HG02571 (cell line): ENCODE results near the gene TEX52.

ENCODE experiments used
- ATAC-seq: cut with Tn5 transposase; IDR thresholded peaks from one replicate; pipeline ENCODE4 v1.9.1; 2021; ENCODE audit warnings: mild to moderate bottlenecking, moderate library complexity; ENCODE audit not compliant: unreplicated experiment

The TEX52 gene

DNA sequence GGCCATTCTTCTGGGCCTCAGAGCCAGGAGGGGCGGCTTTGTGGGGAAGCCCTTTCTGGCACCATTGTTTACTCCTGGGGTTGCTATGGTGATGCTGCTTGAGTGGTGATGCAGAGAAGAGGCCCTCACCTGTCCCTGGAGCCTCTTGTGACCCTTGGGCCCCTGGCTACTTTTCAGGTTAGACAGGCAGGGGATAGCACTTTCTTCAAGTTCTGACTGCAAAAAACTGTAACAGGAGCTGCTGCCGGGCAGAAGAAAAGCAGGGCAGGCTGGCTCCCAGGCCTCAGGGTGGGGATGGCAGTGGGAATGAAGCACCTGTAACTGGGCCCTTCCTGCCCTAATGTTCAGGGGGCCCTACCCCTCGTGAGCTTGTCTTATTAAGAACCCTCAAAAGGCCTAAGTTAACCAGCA is at the start of gene TEX52:
TEX52 (minus strand) TSS at position 19 of the 411 bp plus-strand sequence; CDS start at position 6, 13 bp downstream.
- no peak for ATAC-seq

DNA sequence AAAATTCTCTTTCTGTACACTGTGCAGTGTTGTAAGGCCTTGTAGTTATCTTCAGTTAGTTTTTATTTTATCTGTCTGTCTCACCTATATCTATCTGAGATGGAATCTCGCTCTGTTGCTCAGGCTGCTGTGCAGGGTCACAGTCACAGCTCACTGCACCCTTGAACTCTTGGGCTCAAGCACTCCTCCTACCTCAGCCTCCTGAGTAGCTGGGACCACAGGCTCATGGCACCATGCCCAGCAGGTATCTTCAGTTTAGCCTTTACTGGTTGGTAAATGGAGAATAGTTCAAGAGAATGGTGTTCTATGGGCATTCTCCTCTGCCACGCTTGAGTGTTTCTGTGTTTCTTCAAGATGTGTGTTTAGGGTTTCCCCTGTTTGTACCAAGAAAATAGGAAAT is 47.4 kb upstream of the TEX52 start:
- no peak for ATAC-seq

DNA sequence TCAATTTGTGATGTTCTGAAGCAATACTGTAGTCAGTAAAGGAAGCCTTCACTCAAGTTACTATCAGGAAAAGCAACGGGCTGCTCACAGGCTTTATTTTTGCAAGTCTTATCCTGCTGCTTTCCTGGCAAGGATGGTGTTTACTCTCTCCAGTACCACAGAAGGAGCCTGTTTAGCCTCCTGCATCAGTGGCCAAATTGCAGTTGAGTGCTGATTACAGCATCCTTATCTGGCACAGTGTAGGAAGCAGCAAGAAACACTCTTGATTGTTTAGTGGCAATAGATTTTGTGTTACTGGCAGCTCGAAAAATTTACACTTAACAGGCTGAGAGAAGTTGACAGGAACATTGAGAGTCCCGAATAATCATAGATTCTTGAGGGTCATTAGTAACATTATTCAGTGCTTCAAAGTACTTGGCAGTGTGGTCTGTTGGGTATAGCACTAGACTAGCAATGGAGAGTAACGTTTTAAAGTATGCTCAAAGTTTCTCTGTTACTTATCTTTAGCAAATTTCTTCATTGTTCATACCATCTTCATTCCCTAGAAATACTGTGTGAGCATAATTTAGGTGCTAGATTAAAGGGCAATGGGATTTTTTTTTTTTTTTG is 45.5 kb upstream of the TEX52 start:
- no peak for ATAC-seq

DNA sequence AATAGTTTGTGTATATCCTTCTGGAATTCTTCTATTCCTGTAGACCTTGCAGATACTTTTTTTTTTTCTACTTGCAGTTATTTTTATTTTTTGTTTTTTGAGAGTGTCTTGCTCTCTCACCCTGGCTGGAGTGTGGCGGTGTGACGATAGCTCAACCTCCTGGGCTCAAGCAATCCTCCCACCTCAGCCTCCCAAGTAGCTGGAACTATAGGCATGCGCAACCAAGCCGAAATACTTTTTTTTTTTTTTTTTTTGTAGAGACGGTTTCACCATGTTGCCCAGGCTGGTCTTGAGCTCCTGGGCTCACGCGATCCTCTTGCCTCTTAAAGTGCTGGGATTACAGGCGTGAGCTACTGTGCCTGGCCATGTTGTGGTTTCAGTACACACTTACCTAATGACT is 43.8 kb upstream of the TEX52 start:
- no peak for ATAC-seq

DNA sequence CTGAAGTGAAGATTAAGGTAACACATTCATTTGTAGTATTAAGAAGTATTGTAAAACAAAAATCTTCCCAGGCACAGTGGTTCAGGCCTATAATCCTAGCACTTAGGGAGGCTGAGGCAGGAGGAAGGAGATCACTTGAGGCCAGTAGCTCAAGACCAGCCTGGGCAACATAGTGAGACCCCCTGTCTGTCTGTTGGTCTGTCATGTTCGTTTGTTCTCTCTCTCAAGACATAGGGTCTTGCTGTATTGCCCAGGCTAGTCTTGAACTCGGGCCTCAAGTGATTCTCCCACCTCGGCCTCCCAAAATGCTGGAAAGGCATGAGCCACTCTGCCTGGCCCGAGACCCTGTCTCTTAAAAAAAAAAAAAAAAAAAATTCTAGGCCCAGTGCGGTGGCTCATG is 40.6 kb upstream of the TEX52 start:
- no peak for ATAC-seq

DNA sequence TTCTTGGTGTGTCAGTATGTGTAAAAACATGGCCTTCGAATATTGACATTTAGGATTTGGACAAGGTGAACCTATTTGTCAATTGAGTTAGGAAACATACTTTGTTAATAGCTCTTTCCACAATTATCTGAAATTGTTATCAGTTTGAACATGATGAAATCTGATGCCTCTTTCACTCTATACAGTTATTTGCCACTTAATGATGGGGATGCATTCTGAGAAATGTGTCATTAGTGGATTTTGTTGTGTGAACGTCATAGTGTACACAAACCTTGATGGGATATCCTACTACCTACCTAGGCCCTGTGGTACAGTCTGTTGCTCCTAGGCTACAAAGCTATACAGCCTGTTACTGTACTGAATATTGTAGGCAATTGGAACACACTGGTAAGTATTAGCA is 38.7 kb upstream of the TEX52 start:
- ATAC-seq = no peak

DNA sequence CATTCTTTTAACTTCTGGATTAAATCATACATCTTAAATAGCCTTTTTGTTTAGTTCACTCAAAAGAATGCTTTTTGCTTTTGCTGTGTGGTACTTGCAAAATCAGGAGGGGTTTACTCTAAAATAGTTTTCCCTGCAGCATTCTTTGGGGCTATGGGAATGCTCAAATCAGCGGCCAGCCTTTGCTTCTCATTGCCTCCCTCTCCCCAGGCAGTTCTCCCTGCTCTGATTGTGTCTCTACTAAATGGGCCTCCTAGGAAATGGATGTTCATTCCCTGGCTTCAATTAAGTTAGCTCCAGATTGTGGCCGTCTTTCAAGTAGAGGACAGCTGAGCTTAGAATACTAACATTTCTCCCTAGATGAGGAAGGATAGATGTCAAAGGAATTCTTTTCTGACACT is 38.2 kb upstream of the TEX52 start:
- ATAC-seq = no peak

DNA sequence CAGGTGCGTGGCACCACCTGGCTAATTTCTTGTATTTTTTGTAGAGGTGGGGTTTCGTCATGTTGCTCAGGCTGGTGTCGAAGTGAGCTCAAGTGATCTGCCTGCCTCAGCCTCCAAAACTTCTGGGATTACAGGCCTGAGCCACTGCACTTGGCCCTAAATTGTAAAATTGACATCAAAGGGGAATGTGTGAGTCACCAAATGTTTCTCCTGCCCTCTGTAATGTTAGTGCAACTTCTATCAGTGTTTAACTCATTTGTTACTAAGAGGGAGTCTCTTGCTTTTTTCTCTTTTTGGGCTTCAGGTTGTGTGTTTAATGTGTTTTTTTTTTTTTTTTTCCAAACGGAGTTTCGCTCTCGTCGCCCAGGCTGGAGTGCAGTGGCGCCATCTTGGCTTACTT is 36.2 kb upstream of the TEX52 start:
- ATAC-seq = no peak

DNA sequence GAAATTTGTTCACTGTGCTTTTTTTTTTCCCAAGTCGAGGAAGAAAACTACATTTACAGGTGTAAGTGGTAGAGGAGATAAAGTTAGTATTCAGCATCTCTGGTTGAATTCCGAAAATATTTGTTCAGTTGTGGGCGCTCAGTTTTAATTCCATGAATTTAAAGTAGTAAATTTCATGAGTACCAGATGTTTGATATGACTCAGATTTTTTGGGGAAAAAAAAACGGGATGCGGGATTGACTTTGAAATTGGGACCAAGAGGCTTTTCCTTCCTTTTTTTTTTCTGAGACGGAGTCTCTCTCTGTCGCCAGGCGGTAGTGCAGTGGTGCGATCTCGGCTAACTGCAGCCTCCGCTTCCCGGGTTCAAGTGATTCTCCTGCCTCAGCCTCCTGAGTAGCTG is 35.4 kb upstream of the TEX52 start:
- no peak for ATAC-seq

DNA sequence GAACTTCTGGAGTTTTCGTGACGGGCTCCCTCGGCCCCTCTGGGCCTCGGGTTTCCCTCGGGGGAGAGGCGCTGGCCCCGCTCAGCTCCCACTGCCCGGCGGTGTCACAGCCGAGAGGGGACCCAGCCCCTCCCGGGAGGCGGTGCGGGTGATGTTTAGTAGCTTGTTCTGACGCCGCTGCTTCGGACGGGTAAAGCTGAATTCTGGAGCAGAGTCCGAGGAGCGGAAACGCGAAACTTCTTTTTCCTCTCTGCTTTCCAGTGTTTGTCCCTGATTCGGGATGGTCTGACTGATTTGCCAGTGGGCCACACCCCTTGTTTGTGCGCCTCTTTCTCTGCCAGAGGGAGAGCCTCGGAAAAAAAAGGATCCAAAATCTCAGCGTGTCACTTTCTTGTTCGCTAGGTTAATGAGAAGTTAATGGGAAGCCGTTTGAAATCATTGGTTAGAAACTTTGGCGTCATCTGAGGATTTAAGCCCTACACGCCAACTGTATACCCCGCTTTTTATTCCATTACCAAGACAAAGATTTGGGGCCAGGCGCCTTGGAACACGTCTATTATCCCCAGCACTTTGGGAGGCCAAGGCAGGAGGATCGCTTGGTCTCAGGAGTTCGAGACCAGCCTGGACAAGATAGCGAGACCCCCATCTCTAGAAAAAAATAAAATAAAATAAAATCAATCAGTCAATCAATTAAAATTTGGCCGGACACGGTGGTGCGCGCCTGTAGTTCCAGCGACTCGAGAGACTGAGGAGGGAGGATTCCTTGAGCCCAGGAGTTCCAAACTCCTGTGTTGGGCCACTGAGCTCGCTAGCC is 34.6 kb upstream of the TEX52 start:
- no peak for ATAC-seq

DNA sequence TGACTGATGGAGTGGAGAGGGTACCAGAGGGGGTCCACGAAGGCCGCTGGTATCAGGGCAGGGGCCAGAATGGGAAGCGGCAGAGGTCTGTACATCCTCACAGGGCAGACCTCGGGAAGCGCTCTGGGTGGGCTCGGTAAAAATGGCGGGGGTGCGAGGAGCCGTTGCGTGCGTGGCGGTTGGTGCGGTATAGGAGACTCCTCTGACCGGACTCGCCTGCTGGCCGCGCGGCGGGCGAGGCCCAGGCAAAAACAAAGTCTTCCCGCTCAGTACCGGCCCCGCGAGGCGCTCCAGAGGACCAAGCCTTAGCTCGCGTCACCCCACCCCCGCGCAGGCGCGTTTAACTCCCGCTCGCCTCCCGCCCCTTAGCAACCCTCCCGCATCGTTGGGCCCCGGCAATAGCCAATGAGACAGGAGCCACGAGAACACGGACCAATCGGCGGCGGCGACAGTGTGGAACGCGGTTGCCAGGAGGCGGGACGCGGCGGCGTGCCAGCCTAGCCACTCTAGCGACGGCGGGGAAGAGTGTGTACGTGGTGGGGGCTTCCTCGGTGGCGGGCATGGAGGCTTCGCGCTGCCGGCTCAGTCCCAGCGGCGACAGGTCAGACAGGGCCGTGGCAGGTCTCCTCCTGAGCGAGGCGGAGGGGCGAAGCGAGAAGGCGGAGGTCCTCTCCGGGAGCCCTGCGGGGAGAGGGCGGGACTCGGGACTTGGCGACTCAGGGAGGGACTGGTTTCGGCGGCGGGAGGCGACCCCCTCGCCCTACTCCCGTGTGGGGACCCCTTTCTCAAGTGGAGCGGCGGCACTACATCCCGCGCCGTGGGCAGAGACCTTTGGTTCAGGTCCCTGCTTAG is 33.8 kb upstream of the TEX52 start, which contains the start of gene TULP3:
TULP3 (plus strand) TSS at position 504 of the 852 bp plus-strand sequence; CDS start at position 561, 57 bp downstream.
- peak; percentile 98 for ATAC-seq

DNA sequence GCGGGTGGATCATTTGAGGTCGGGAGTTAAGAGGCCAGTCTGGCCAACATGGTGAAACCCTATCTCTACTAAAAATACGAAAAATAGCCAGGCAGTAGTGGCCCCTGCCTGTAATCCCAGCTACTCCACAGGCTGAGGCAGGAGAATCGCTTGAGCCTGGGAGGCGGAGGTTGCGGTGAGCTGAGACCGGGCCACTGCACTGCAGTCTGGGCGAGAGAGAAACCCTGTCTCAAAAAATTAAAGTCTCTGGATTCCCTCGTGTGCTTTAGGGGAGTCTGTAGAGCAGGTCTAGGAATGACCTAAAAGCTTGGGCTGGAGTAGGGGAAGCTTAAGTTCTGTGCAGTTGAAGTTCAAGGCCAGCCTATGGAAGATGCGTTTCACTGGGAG is 33.2 kb upstream of the TEX52 start:
- ATAC-seq = no peak

DNA sequence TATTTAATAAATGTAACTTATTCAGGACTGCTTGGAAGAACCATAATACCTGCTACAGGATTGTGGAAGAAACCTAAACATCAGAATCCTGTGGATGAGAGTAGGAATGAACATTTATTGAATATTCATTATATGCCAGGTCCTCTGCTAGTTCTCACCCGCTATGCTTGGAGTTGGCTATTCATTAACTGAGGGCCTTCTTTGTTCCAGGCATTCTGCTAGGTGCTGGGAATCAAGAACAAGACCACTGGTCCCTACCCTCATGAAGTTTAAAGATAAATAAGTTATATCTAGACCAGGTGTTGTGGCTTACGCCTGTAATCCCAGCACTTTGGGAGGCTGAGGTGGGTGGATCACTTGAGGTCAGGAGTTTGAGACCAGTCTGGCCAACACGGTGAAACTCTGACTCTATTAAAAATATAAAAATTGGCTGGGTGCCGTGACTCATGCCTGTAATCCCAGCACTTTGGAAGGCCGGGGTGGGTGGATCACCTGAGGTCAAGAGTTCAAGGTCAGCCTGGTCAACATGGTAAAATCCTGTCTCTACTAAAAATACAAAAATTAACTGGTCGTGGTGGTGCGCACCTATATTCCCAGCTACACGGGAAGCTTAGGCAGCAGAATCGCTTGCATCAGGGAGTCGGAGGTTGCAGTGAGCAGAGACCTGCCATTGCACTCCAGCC is 30.1 kb upstream of the TEX52 start:
- ATAC-seq = no peak

DNA sequence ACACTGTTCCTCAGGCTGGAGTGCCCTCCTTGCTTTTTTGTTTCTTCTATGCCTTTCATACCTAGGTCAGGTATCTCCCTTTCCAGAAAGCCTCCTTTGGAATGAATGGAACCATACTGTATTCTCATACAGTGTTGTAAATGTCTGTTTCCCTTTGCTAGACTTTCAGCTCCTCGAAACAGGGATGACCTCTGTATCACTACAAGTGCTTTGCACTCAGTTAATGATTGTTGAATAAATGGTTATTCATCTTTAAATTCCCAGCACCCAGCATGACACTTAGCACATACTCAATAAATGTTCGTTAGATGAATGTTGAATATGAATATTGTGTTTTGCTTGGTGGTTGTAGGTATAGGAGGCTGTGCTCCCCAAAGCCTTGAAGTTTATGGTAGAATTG is 28.0 kb upstream of the TEX52 start:
- no peak for ATAC-seq

DNA sequence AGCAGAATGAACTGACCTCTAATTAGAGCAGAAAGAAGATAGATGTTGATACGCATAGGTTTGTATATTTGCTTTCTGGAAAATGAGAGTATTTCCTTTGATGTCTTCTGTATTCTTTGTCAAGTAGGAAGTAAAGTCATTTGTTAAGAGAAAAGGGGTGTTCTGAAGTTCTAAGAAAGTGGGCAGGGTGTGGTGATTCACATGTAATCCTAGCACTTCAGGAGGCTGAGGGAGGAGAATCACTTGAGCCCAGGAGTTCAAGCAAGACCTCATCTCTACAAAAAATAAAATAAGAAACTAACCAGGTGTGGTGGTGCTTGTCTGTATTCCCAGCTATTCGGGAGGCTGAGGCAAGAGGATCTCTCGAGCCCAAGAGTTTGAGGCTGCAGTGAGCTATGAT is 23.0 kb upstream of the TEX52 start:
- ATAC-seq = no peak

DNA sequence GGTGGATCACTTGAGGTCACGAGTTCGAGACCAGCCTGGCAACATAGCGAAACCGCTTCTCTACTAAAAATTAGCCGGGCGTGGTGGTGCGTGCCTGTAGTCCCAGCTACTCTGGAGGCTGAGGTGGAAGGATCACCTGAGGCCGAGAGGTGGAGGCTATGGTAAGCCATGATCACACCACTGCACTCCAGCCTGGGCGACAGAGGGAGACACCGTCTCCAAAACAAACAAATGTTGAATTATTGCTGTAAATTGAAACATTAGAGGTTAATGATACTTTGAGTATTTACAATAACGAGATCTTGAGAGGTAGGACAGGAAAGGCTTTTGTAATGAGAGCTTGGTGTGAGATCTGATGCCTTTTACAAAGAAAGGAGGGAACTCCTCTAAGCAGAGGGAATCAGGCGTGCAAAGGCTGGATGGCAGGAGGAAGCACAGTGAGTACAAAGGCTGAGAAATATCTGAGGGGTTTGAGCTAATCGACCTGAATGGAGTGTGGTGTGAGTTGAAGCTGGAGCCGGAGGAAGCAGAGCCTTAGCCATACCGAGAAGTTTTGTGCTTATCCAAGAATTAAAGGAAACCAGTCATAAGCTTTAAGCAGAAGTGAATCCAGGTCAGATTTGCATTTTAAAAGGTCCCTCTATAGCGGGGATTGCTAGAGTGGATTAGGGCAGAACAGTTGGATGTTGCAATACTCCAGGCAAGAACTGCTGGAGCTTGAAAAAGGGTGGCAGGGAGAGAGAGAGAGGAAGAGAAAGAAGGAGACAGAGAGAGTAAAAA is 21.3 kb upstream of the TEX52 start:
- no peak for ATAC-seq

DNA sequence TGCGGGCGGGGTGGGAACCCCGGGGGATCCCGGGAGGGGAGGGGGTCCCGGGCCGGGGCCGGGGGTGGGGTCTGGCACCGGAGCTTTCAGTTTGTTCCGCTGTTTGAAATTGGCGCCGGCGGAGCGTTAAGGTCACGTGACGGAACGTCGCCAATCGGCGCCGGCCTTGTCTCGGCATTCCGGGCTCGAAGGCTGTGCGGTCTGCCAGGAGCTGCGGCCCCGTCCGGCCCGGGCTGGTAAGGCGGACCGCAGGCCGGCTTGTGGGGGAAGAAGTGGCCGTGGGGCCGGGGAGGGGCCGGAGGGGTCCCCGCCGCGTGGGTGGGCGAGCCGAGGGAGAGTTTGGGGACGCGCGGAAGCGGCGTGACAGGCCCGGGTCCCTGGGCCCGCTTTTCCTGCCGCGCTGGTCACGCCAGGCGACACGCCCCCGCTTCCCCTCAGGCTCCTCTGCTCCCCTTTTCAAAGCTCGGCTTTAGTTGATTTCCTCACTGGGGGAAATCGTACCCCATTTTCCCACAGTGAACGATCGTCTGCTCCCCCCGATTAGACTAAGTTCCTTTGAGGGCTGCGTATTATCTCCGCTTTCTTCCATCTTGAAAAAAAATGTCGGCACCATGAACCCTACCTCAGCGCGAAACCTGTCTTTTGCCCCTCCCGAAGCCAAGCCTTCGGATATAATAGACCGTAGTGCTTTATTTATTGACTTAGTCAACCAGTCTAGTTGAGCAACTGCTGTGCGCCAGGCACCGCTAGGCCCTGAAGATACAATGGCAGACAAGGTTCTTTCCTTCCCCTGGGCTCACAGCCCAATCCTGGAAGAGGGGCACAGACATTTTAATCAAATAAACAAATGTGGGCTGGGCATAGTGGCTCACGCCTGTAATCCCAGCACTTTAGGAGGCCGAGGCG is 20.5 kb upstream of the TEX52 start, which contains the start of the genes FOXM1 and RHNO1:
FOXM1 (minus strand) TSS at position 128 of the 906 bp plus-strand sequence. CDS start 2,696 bp downstream, outside the sequence.
RHNO1 (plus strand) TSS at position 177 of the 906 bp plus-strand sequence. CDS start 8,144 bp downstream, outside the sequence.
- ATAC-seq = peak; percentile 59

DNA sequence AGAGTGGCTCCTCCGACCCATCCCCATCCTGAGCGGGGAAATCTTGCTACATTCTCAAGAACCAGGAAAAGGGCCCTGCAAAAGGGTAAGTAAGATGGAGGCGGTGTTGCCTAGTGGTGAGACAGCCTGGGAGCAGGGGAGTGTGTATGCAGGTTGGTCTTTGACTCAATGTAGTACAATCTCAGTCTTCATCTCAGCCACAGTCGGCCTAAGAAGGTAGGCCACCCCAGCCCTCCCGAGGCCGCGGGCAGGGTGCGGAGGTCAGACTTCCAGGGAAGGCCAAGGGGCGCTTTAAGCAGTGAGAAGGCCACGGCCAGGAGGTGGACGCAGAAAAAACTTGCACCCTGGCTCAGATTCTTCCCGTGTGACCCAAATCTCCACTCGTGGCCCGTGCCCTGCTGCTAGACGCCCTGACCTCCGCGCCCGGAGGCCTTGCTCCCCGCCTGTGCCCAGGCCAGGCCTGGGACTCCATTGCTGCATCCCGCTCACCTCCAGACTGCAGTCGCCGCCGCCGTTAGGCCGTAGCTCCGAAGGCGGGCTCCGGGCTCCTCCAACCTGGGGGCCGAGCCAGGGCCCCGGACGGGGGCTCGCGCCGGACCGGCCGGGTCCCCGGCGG is 19.7 kb upstream of the TEX52 start:
- ATAC-seq = peak; percentile 39
